HG02981 (cell line): ENCODE data around the gene BFSP2.
"Not testable (repeated sequence)": the region's sequence is repeated elsewhere in the genome, so short reads cannot be mapped to it uniquely, and the experiment has no call there.

ENCODE experiments used
- ATAC-seq: cut with Tn5 transposase; IDR thresholded peaks from one replicate; pipeline ENCODE4 v1.9.1; 2021; ENCODE audit warnings: mild to moderate bottlenecking, moderate library complexity; ENCODE audit not compliant: unreplicated experiment

BFSP2 gene

GRCh38 chr3:133455281-133455680 lies 55.4 kb downstream of the BFSP2 start:
- no peak for ATAC-seq

GRCh38 chr3:133455960-133456359 lies 56.1 kb downstream of the BFSP2 start:
- ATAC-seq: no peak

- ATAC-seq: no peak
Observed at GRCh38 chr3:133457025-133457424, 57.2 kb downstream of the BFSP2 start.

GRCh38 chr3:133457465-133458067 lies 57.7 kb downstream of the BFSP2 start:
- no peak for ATAC-seq

- ATAC-seq: no peak
Observed at GRCh38 chr3:133459400-133459799, 59.5 kb downstream of the BFSP2 start.

GRCh38 chr3:133460809-133461208 lies 61.0 kb downstream of the BFSP2 start:
- no peak for ATAC-seq

GRCh38 chr3:133461291-133461690 lies 61.4 kb downstream of the BFSP2 start:
- no peak for ATAC-seq

GRCh38 chr3:133463347-133463860 lies 63.5 kb downstream of the BFSP2 start:
- ATAC-seq: no peak

- no peak for ATAC-seq
Observed at GRCh38 chr3:133464573-133464972, 64.7 kb downstream of the BFSP2 start.

- ATAC-seq: no peak
Observed at GRCh38 chr3:133466531-133467386, 66.9 kb downstream of the BFSP2 start.

- ATAC-seq: no peak
Observed at GRCh38 chr3:133467780-133468179, 67.9 kb downstream of the BFSP2 start.

- no peak for ATAC-seq
Observed at GRCh38 chr3:133468251-133468721, 68.4 kb downstream of the BFSP2 start.

- no peak for ATAC-seq
Observed at GRCh38 chr3:133469140-133469731, 69.4 kb downstream of the BFSP2 start.

- no peak for ATAC-seq
Observed at GRCh38 chr3:133472242-133472641, 72.4 kb downstream of the BFSP2 start.

GRCh38 chr3:133472889-133473288 lies 73.0 kb downstream of the BFSP2 start:
- ATAC-seq: no peak

GRCh38 chr3:133473472-133474191 lies 73.8 kb downstream of the BFSP2 start:
- not testable (repeated sequence) for ATAC-seq

- no peak for ATAC-seq
Observed at GRCh38 chr3:133474251-133474801, 74.5 kb downstream of the BFSP2 start.

- ATAC-seq: no peak
Observed at GRCh38 chr3:133474817-133475216, 75.0 kb downstream of the BFSP2 start.

- peak; percentile 83 for ATAC-seq
Observed at GRCh38 chr3:133475245-133476010, 75.6 kb downstream of the BFSP2 start.

- no peak for ATAC-seq
Observed at GRCh38 chr3:133476971-133477375, 77.1 kb downstream of the BFSP2 start.
